HepG2 (cell line): ENCODE results near the gene SNUPN. TPM values are rescaled to one million over a fixed set of nuclear protein-coding genes. Genes with fewer than 3 reads are reported as not detected.

Experiments
- CBX1 ChIP-seq: IDR thresholded peaks from one replicate; pipeline ENCODE4 v1.6.1; 2016; ENCODE audit warnings: antibody characterized with exemption, low read depth
- GRHL1 ChIP-seq: sonication (generic); formaldehyde crosslinking; conservative IDR thresholded peaks from 2 replicates; pipeline ENCODE4 v1.8.0; 2022; ENCODE audit warnings: missing genetic modification reagents
- NFYC ChIP-seq: IDR thresholded peaks from 2 replicates; pipeline ENCODE4 v1.6.1; 2016; ENCODE audit warnings: missing genetic modification reagents, missing compliant biosample characterization
- NR3C1 ChIP-seq: sonication (generic); formaldehyde crosslinking; IDR thresholded peaks from 2 replicates; pipeline ENCODE4 v1.4.0; 2020; ENCODE audit warnings: missing genetic modification reagents
- SYNCRIP ChIP-seq: fragments of 200-400 bp; formaldehyde crosslinking; IDR thresholded peaks from 2 replicates; pipeline ENCODE4 v1.6.1; 2018; ENCODE audit warnings: mild to moderate bottlenecking, low read depth, low read length; ENCODE audit not compliant: insufficient read depth
- ZNF496 ChIP-seq: sonication (generic); formaldehyde crosslinking; IDR thresholded peaks from 2 replicates; pipeline ENCODE4 v1.8.1; 2023; ENCODE audit warnings: mild to moderate bottlenecking, moderate library complexity, missing genetic modification reagents; ENCODE audit not compliant: insufficient replicate concordance
- polyA plus RNA-seq, 8 experiments: library from polyadenylated mRNA; depleted of rRNA in 3 of 8; stranded (reverse) in 7 of 8; unstranded in 1 of 8; fragments of >200 nt; fragmentation: Illumina TruSeq in 4 of 8; extraction: Trizol in 4 of 8; gene quantifications; 2 replicates each; pipeline versions ENCODE4 v1.2.1 to v1.2.3, GENCODE V29; 2011 to 2016; ENCODE audit warnings: low read depth in 4 of 8, missing spikeins in 1 of 8, mixed read lengths in 1 of 8; ENCODE audit not compliant: insufficient read depth in 1 of 8
- total RNA-seq, 5 experiments: library from RNA; depleted of rRNA; stranded (reverse); fragments of >200 nt; fragmentation: Illumina TruSeq; extraction: Trizol; gene quantifications; 2 replicates each; pipeline ENCODE4 v1.2.3, GENCODE V29; 2016; ENCODE audit warnings: low read depth in 1 of 5
- TF ChIP-seq, protein P1 (sequence below), 2 experiments: IDR thresholded peaks; 2 replicates each; pipeline ENCODE4 v1.6.1; 2011 to 2012; ENCODE audit warnings: low read length in 2 of 2, borderline replicate concordance in 1 of 2, low read depth in 1 of 2, mild to moderate bottlenecking in 1 of 2, moderate library complexity in 1 of 2
- TF ChIP-seq, protein P2 (sequence below): IDR thresholded peaks from 2 replicates; pipeline ENCODE4 v1.6.1; 2016; ENCODE audit warnings: low read depth, missing genetic modification reagents, missing compliant biosample characterization
- TF ChIP-seq, protein P3 (sequence below): sonication (generic); formaldehyde crosslinking; IDR thresholded peaks from 2 replicates; pipeline ENCODE4 v1.5.1; 2020; ENCODE audit warnings: mild to moderate bottlenecking, missing genetic modification reagents, moderate library complexity

Gene SNUPN
- total and polyA plus RNA-seq, 2 of the 13 experiments (the other 11 are each of a cell fraction or from before 2014, with no cell fraction given): 9.0 to 16.4 TPM

GRCh38 chr15:75647370-75648155 is 22.0 kb upstream of the SNUPN start, which contains the start of gene SNX33 (continued):
- TF ChIP-seq, protein P1, sequence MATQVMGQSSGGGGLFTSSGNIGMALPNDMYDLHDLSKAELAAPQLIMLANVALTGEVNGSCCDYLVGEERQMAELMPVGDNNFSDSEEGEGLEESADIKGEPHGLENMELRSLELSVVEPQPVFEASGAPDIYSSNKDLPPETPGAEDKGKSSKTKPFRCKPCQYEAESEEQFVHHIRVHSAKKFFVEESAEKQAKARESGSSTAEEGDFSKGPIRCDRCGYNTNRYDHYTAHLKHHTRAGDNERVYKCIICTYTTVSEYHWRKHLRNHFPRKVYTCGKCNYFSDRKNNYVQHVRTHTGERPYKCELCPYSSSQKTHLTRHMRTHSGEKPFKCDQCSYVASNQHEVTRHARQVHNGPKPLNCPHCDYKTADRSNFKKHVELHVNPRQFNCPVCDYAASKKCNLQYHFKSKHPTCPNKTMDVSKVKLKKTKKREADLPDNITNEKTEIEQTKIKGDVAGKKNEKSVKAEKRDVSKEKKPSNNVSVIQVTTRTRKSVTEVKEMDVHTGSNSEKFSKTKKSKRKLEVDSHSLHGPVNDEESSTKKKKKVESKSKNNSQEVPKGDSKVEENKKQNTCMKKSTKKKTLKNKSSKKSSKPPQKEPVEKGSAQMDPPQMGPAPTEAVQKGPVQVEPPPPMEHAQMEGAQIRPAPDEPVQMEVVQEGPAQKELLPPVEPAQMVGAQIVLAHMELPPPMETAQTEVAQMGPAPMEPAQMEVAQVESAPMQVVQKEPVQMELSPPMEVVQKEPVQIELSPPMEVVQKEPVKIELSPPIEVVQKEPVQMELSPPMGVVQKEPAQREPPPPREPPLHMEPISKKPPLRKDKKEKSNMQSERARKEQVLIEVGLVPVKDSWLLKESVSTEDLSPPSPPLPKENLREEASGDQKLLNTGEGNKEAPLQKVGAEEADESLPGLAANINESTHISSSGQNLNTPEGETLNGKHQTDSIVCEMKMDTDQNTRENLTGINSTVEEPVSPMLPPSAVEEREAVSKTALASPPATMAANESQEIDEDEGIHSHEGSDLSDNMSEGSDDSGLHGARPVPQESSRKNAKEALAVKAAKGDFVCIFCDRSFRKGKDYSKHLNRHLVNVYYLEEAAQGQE (IDR thresholded peaks at IDR 0.05; ENCODE audit: borderline replicate concordance in 1 of 2, low read depth in 1 of 2, low read length in 2 of 2): no peak
- no peak for TF ChIP-seq GRHL1 (CRISPR knock-in tag)
- TF ChIP-seq CBX1: no peak
- TF ChIP-seq, protein P2, sequence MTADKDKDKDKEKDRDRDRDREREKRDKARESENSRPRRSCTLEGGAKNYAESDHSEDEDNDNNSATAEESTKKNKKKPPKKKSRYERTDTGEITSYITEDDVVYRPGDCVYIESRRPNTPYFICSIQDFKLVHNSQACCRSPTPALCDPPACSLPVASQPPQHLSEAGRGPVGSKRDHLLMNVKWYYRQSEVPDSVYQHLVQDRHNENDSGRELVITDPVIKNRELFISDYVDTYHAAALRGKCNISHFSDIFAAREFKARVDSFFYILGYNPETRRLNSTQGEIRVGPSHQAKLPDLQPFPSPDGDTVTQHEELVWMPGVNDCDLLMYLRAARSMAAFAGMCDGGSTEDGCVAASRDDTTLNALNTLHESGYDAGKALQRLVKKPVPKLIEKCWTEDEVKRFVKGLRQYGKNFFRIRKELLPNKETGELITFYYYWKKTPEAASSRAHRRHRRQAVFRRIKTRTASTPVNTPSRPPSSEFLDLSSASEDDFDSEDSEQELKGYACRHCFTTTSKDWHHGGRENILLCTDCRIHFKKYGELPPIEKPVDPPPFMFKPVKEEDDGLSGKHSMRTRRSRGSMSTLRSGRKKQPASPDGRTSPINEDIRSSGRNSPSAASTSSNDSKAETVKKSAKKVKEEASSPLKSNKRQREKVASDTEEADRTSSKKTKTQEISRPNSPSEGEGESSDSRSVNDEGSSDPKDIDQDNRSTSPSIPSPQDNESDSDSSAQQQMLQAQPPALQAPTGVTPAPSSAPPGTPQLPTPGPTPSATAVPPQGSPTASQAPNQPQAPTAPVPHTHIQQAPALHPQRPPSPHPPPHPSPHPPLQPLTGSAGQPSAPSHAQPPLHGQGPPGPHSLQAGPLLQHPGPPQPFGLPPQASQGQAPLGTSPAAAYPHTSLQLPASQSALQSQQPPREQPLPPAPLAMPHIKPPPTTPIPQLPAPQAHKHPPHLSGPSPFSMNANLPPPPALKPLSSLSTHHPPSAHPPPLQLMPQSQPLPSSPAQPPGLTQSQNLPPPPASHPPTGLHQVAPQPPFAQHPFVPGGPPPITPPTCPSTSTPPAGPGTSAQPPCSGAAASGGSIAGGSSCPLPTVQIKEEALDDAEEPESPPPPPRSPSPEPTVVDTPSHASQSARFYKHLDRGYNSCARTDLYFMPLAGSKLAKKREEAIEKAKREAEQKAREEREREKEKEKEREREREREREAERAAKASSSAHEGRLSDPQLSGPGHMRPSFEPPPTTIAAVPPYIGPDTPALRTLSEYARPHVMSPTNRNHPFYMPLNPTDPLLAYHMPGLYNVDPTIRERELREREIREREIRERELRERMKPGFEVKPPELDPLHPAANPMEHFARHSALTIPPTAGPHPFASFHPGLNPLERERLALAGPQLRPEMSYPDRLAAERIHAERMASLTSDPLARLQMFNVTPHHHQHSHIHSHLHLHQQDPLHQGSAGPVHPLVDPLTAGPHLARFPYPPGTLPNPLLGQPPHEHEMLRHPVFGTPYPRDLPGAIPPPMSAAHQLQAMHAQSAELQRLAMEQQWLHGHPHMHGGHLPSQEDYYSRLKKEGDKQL (CRISPR knock-in tag): no peak
- TF ChIP-seq NFYC: no peak
- no peak for TF ChIP-seq SYNCRIP
- no peak for TF ChIP-seq ZNF496 (CRISPR knock-in tag)
- no peak for TF ChIP-seq NR3C1
- TF ChIP-seq, protein P3, sequence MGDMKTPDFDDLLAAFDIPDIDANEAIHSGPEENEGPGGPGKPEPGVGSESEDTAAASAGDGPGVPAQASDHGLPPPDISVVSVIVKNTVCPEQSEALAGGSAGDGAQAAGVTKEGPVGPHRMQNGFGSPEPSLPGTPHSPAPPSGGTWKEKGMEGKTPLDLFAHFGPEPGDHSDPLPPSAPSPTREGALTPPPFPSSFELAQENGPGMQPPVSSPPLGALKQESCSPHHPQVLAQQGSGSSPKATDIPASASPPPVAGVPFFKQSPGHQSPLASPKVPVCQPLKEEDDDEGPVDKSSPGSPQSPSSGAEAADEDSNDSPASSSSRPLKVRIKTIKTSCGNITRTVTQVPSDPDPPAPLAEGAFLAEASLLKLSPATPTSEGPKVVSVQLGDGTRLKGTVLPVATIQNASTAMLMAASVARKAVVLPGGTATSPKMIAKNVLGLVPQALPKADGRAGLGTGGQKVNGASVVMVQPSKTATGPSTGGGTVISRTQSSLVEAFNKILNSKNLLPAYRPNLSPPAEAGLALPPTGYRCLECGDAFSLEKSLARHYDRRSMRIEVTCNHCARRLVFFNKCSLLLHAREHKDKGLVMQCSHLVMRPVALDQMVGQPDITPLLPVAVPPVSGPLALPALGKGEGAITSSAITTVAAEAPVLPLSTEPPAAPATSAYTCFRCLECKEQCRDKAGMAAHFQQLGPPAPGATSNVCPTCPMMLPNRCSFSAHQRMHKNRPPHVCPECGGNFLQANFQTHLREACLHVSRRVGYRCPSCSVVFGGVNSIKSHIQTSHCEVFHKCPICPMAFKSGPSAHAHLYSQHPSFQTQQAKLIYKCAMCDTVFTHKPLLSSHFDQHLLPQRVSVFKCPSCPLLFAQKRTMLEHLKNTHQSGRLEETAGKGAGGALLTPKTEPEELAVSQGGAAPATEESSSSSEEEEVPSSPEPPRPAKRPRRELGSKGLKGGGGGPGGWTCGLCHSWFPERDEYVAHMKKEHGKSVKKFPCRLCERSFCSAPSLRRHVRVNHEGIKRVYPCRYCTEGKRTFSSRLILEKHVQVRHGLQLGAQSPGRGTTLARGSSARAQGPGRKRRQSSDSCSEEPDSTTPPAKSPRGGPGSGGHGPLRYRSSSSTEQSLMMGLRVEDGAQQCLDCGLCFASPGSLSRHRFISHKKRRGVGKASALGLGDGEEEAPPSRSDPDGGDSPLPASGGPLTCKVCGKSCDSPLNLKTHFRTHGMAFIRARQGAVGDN (CRISPR knock-in tag): peak; percentile 63
